HepG2 (cell line): ENCODE data around the gene NOL4L. TPM values are rescaled to one million over a fixed set of nuclear protein-coding genes. Genes with fewer than 3 reads are reported as not detected.

Experiments
- ATAC-seq: fragments of 200-7000 bp; cut with Tn5 transposase; 3 replicates; pipeline ENCODE4 v1.9.1; 2020; ENCODE audit warnings: mild to moderate bottlenecking, moderate library complexity
- BruUV-seq: library from RNA; stranded (reverse); fragments of 400-500 nt; replicated peaks from 2 replicates; lab custom pipeline; 2021; lab: Mats Ljungman, UMichigan
- CTCF ChIA-PET: fragments of 300-600 bp; formaldehyde crosslinking; extraction: SDS; loops from one replicate; lab custom pipeline; 2021; ENCODE audit warnings: low total read pairs, inconsistent platforms, low intra/inter-chr PET ratio; lab: Yijun Ruan, JAX
- POLR2A ChIA-PET: fragments of 350-600 bp; sonication (Branson Sonifier 250); formaldehyde crosslinking; loops from one replicate; lab custom pipeline; 2020; ENCODE audit warnings: antibody characterized with exemption, inconsistent platforms; lab: Yijun Ruan, JAX
- DNase-seq: peaks from one replicate; pipeline ENCODE4 v3.0.0-alpha.2; 2015; ENCODE audit warnings: low spot score
- FAIRE-seq: peaks from 3 replicates; lab custom pipeline; 2011; peaks lifted over from hg19 to GRCh38; lab: Jason Lieb, UNC
- H2AFZ ChIP-seq: one replicate; pipeline ENCODE4 v1.6.1; 2011; ENCODE audit warnings: low read length, inconsistent platforms
- H3K27ac ChIP-seq: fragments of 300-600 bp; 3 replicates; pipeline ENCODE4 v1.8.0; 2011; ENCODE audit warnings: mixed run types, mild to moderate bottlenecking, mixed read lengths, low read length, inconsistent platforms; ENCODE audit not compliant: insufficient read depth; ENCODE audit errors: extremely low read length
- H3K27me3 ChIP-seq, 2 experiments: fragments of 200-600 bp in 1 of 2; 2 replicates in 1 of 2; 3 replicates in 1 of 2; pipeline versions ENCODE4 v1.6.0 to v1.8.0; 2011; ENCODE audit warnings: low read length in 2 of 2, mild to moderate bottlenecking in 2 of 2, moderate library complexity in 2 of 2, inconsistent platforms in 1 of 2; ENCODE audit not compliant: insufficient read depth in 2 of 2, control insufficient read depth in 1 of 2
- H3K36me3 ChIP-seq, 2 experiments: fragments of 200-600 bp in 1 of 2; replicated peaks in 1 of 2; 2 replicates in 1 of 2; 3 replicates in 1 of 2; pipeline versions ENCODE4 v1.5.1 to v1.8.0; 2011; ENCODE audit warnings: low read length in 2 of 2, inconsistent platforms in 1 of 2; ENCODE audit not compliant: insufficient read depth in 2 of 2, control insufficient read depth in 1 of 2
- H3K4me1 ChIP-seq: 2 replicates; pipeline ENCODE4 v1.5.1; 2012; ENCODE audit warnings: low read length, inconsistent platforms; ENCODE audit not compliant: insufficient read depth
- H3K4me2 ChIP-seq: 2 replicates; pipeline ENCODE4 v1.6.0; 2011; ENCODE audit warnings: low read depth, low read length, inconsistent platforms
- H3K4me3 ChIP-seq, 3 experiments: fragments of 200-600 bp in 1 of 3; sonication (generic), shearing (Covaris generic) in 1 of 3; replicated peaks in 1 of 3; 2 replicates each; pipeline ENCODE4 v1.5.1; 2011 to 2016; ENCODE audit warnings: low read length in 3 of 3, inconsistent platforms in 2 of 3, low read depth in 2 of 3, mild to moderate bottlenecking in 2 of 3, control low read depth in 1 of 3, mixed read lengths in 1 of 3; ENCODE audit not compliant: insufficient read depth in 1 of 3
- H3K79me2 ChIP-seq: one replicate; pipeline ENCODE4 v1.6.1; 2011; ENCODE audit warnings: low read length, inconsistent platforms; ENCODE audit not compliant: insufficient read depth
- H3K9ac ChIP-seq: 2 replicates; pipeline ENCODE4 v1.6.0; 2011; ENCODE audit warnings: mild to moderate bottlenecking, low read depth, low read length, inconsistent platforms; ENCODE audit not compliant: insufficient read depth
- H3K9me3 ChIP-seq: 2 replicates; pipeline ENCODE4 v1.5.1; 2012; ENCODE audit warnings: mild to moderate bottlenecking, low read length
- H4K20me1 ChIP-seq: 2 replicates; pipeline ENCODE4 v1.6.0; 2011; ENCODE audit warnings: inconsistent platforms, mild to moderate bottlenecking, low read length, moderate library complexity; ENCODE audit not compliant: insufficient read depth
- ARID2 ChIP-seq: sonication (generic); formaldehyde crosslinking; IDR thresholded peaks from 2 replicates; pipeline ENCODE4 v1.8.1; 2022; ENCODE audit warnings: mild to moderate bottlenecking, missing genetic modification reagents, borderline replicate concordance
- CBX2 ChIP-seq, 2 experiments: fragments of 200-600 bp in 1 of 2; sonication (generic); formaldehyde crosslinking in 1 of 2; IDR thresholded peaks; 2 replicates each; pipeline versions ENCODE4 v1.7.0 to v1.8.1; 2018 to 2022; ENCODE audit warnings: low read depth in 2 of 2, low read length in 1 of 2, mild to moderate bottlenecking in 1 of 2, missing genetic modification reagents in 1 of 2
- ELF3 ChIP-seq: IDR thresholded peaks from 2 replicates; pipeline ENCODE4 v1.6.1; 2016; ENCODE audit warnings: missing genetic modification reagents, missing compliant biosample characterization
- HNRNPUL1 ChIP-seq: fragments of 200-400 bp; formaldehyde crosslinking; IDR thresholded peaks from 2 replicates; pipeline ENCODE4 v1.6.1; 2017; ENCODE audit warnings: low read depth, mild to moderate bottlenecking, low read length, moderate library complexity
- IRF2 ChIP-seq: IDR thresholded peaks from 2 replicates; pipeline ENCODE4 v1.6.1; 2018; ENCODE audit warnings: missing genetic modification reagents, missing compliant biosample characterization
- MTA1 ChIP-seq: sonication (generic); formaldehyde crosslinking; IDR thresholded peaks from 2 replicates; pipeline ENCODE4 v1.4.0; 2020; ENCODE audit warnings: missing genetic modification reagents, mild to moderate bottlenecking, borderline replicate concordance
- MYNN ChIP-seq: sonication (generic); formaldehyde crosslinking; IDR thresholded peaks from 2 replicates; pipeline ENCODE4 v1.4.0; 2020; ENCODE audit warnings: mild to moderate bottlenecking, low read depth, missing genetic modification reagents
- NFKBIZ ChIP-seq: IDR thresholded peaks from 2 replicates; pipeline ENCODE4 v1.6.1; 2018; ENCODE audit warnings: missing genetic modification reagents, missing compliant biosample characterization
- POGZ ChIP-seq: sonication (generic); formaldehyde crosslinking; IDR thresholded peaks from 2 replicates; pipeline ENCODE4 v1.4.0; 2020; ENCODE audit warnings: mild to moderate bottlenecking, missing genetic modification reagents
- PPARG ChIP-seq: conservative IDR thresholded peaks from 2 replicates; pipeline ENCODE4 v1.6.1; 2016; ENCODE audit warnings: missing biosample characterization, missing genetic modification reagents
- RXRB ChIP-seq: IDR thresholded peaks from 2 replicates; pipeline ENCODE4 v1.6.1; 2016; ENCODE audit warnings: borderline replicate concordance, missing genetic modification reagents, missing compliant biosample characterization
- SIN3A ChIP-seq: IDR thresholded peaks from 2 replicates; pipeline ENCODE4 v1.6.1; 2011; ENCODE audit warnings: low read depth, mild to moderate bottlenecking, control low read depth, low read length, borderline replicate concordance
- TAF1 ChIP-seq: sonication (generic); formaldehyde crosslinking; IDR thresholded peaks from 2 replicates; pipeline ENCODE4 v1.4.0; 2020; ENCODE audit warnings: missing genetic modification reagents
- U2AF2 ChIP-seq: fragments of 200-400 bp; formaldehyde crosslinking; IDR thresholded peaks from 2 replicates; pipeline ENCODE4 v1.6.1; 2017; ENCODE audit warnings: low read depth, mild to moderate bottlenecking, low read length
- ZBTB38 ChIP-seq: sonication (generic); formaldehyde crosslinking; IDR thresholded peaks from 2 replicates; pipeline ENCODE4 v1.5.1; 2020; ENCODE audit warnings: mild to moderate bottlenecking, missing genetic modification reagents
- ZBTB7B ChIP-seq: sonication (generic); formaldehyde crosslinking; IDR thresholded peaks from 2 replicates; pipeline ENCODE4 v1.4.0; 2020; ENCODE audit warnings: missing genetic modification reagents
- ZNF136 ChIP-seq: sonication (generic); formaldehyde crosslinking; IDR thresholded peaks from 2 replicates; pipeline ENCODE4 v1.8.1; 2022; ENCODE audit warnings: low read depth, mild to moderate bottlenecking, moderate library complexity, missing genetic modification reagents
- ZNF326 ChIP-seq: sonication (generic); formaldehyde crosslinking; IDR thresholded peaks from 2 replicates; pipeline ENCODE4 v1.4.0; 2020; ENCODE audit warnings: missing genetic modification reagents, borderline replicate concordance
- ZNF484 ChIP-seq: sonication (generic); formaldehyde crosslinking; IDR thresholded peaks from 2 replicates; pipeline ENCODE4 v1.5.1; 2020; ENCODE audit warnings: mild to moderate bottlenecking, low read depth, missing genetic modification reagents, borderline replicate concordance
- ZNF556 ChIP-seq: sonication (generic); formaldehyde crosslinking; IDR thresholded peaks from 2 replicates; pipeline ENCODE4 v1.4.0; 2020; ENCODE audit warnings: mild to moderate bottlenecking, missing genetic modification reagents, borderline replicate concordance
- ZNF674 ChIP-seq: sonication (generic); formaldehyde crosslinking; IDR thresholded peaks from 2 replicates; pipeline ENCODE4 v1.5.0; 2020; ENCODE audit warnings: low read depth, mild to moderate bottlenecking, missing genetic modification reagents
- ZNF777 ChIP-seq: sonication (generic); formaldehyde crosslinking; IDR thresholded peaks from 2 replicates; pipeline ENCODE4 v1.4.0; 2020; ENCODE audit warnings: missing genetic modification reagents
- WGBS: methylation state at CpG from one replicate; pipeline ENCODE4 v1.1.6; 2017; ENCODE audit warnings: low lambda C conversion rate; 5-methylcytosine and 5-hydroxymethylcytosine counted together
- in situ Hi-C: cut with HindIII; loops from 2 replicates; pipeline ENCODE4 v1.10.0; 2017; ENCODE audit warnings: low pct_unique_long_range_greater_than_20kb; ENCODE audit not compliant: extremely low pct_ligation_motif_present
- intact Hi-C: fragments of 100-400 bp; cut with micrococcal nuclease; formaldehyde crosslinking; loops from one replicate; pipeline ENCODE4 v1.10.0; 2022; ENCODE audit not compliant: unreplicated experiment
- polyA plus RNA-seq, 8 experiments: library from polyadenylated mRNA; depleted of rRNA in 3 of 8; stranded (reverse) in 7 of 8; unstranded in 1 of 8; fragments of >200 nt; fragmentation: Illumina TruSeq in 4 of 8; extraction: Trizol in 4 of 8; gene quantifications; 2 replicates each; pipeline versions ENCODE4 v1.2.1 to v1.2.3, GENCODE V29; 2011 to 2016; ENCODE audit warnings: low read depth in 4 of 8, missing spikeins in 1 of 8, mixed read lengths in 1 of 8; ENCODE audit not compliant: insufficient read depth in 1 of 8
- total RNA-seq, 5 experiments: library from RNA; depleted of rRNA; stranded (reverse); fragments of >200 nt; fragmentation: Illumina TruSeq; extraction: Trizol; gene quantifications; 2 replicates each; pipeline ENCODE4 v1.2.3, GENCODE V29; 2016; ENCODE audit warnings: low read depth in 1 of 5
- TF ChIP-seq, protein P1 (sequence below): sonication (generic); formaldehyde crosslinking; IDR thresholded peaks from 2 replicates; pipeline ENCODE4 v1.8.0; 2022; ENCODE audit warnings: missing genetic modification reagents, mild to moderate bottlenecking, borderline replicate concordance
- TF ChIP-seq, protein P2 (sequence below): sonication (generic); formaldehyde crosslinking; IDR thresholded peaks from 2 replicates; pipeline ENCODE4 v1.8.0; 2022; ENCODE audit warnings: missing genetic modification reagents, low read depth, mild to moderate bottlenecking, borderline replicate concordance
- TF ChIP-seq, protein P3 (sequence below): sonication (generic); formaldehyde crosslinking; IDR thresholded peaks from 2 replicates; pipeline ENCODE4 v1.4.0; 2020; ENCODE audit warnings: mild to moderate bottlenecking, missing genetic modification reagents

The NOL4L gene
- total and polyA plus RNA-seq, 2 of the 13 experiments (the other 11 are each of a cell fraction or from before 2014, with no cell fraction given) = 16.6 to 35.4 TPM

DNA sequence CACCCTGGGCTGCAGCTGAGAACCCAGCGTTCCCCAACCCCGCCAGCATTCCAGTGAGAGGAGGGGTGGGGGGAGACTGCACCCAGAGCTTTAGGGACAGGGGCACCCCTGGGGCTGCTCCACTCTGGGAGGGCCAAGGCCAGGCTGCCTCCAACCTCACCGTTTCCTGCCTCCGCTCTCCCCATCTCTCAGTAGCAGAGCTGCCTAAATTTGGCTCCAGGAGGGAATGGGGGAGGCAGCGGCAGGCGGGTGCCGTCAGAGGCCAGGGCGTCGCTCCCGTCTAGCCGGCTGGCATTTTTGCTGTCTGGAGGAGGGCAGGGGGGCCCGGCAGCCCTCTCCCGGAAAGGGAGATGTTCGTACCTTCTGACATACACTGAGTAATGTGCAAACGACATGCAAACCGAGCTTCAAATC lies 46.6 kb downstream of the NOL4L start:
- Histone ChIP-seq H3K27ac (peak overlapping the region; percentile 90), H3K27me3 (no peaks in the 10 kb centered on the region), H3K4me1 (peaks cover 87% of the 10 kb centered on the region), H2AFZ (no peak overlapping the region), H3K4me2 (peak overlapping the region; percentile 43), H4K20me1 (no peaks in the 10 kb centered on the region), H3K36me3 (no peaks in the 10 kb centered on the region), H3K79me2 (no peaks in the 10 kb centered on the region), H3K9me3 (no peaks in the 10 kb centered on the region), H3K9ac (peak overlapping the region; percentile 18; the same call in 1 of the 2 replicates), H3K4me3 (peak overlapping the region in 1 of 3 experiments; percentile 34; a peak in 1 of 6 replicates)
- peak; percentile 3 for ATAC-seq
- ChIA-PET POLR2A (interaction anchor here (0.6 to 10.7 kb wide), 11 partner anchors 10 to 127 kb away, joined by 3 to 197 read pairs (median 7); no protein-coding TSS in a partner anchor), CTCF (no interaction called here)
- DNase-seq = no peak
- 38% methylated on average over 16 of the region's 16 CpGs for WGBS
- no peak for FAIRE-seq
- intact Hi-C loops = no loop called here
- BruUV-seq = no TSS peak
- in situ Hi-C loops = no loop called here
- no peak for TF ChIP-seq ZNF556 (CRISPR knock-in tag)
- TF ChIP-seq ZNF136 (CRISPR knock-in tag) = no peak
- 0 out of 2 replicates have a peak, but pooled peaks have one; percentile 3 for TF ChIP-seq ELF3 (CRISPR knock-in tag)
- TF ChIP-seq SIN3A = 0 out of 2 replicates have a peak, but pooled peaks have one; percentile 10
- TF ChIP-seq, protein P1, sequence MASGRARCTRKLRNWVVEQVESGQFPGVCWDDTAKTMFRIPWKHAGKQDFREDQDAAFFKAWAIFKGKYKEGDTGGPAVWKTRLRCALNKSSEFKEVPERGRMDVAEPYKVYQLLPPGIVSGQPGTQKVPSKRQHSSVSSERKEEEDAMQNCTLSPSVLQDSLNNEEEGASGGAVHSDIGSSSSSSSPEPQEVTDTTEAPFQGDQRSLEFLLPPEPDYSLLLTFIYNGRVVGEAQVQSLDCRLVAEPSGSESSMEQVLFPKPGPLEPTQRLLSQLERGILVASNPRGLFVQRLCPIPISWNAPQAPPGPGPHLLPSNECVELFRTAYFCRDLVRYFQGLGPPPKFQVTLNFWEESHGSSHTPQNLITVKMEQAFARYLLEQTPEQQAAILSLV (CRISPR knock-in tag) = no peak
- TF ChIP-seq MTA1 (CRISPR knock-in tag) = no peak
- no peak for TF ChIP-seq NFKBIZ
- TF ChIP-seq ZNF326 (CRISPR knock-in tag) = no peak
- no peak for TF ChIP-seq IRF2 (CRISPR knock-in tag)
- TF ChIP-seq TAF1 = no peak
- TF ChIP-seq POGZ = peak; percentile 32; the same call in 1 of the 2 replicates
- peak; percentile 11; the same call in 1 of the 2 replicates for TF ChIP-seq ZBTB38 (CRISPR knock-in tag)
- no peak for TF ChIP-seq MYNN
- 0 out of 2 replicates have a peak, but pooled peaks have one; percentile 43 for TF ChIP-seq ZNF484 (CRISPR knock-in tag)
- TF ChIP-seq, protein P2, sequence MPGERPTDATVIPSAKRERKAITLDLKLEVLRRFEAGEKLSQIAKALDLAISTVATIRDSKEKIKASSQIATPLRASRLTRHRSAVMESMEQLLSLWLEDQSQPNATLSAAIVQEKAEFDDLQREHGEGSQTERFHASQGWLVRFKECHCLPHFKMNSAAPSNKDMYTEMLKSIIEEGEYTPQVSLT (CRISPR knock-in tag) = no peak
- TF ChIP-seq ZNF777 = 0 out of 2 replicates have a peak, but pooled peaks have one; percentile 48
- TF ChIP-seq ZNF674 (CRISPR knock-in tag) = no peak
- no peak for TF ChIP-seq U2AF2
- TF ChIP-seq, protein P3, sequence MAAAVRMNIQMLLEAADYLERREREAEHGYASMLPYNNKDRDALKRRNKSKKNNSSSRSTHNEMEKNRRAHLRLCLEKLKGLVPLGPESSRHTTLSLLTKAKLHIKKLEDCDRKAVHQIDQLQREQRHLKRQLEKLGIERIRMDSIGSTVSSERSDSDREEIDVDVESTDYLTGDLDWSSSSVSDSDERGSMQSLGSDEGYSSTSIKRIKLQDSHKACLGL (CRISPR knock-in tag) = peak; percentile 61; the same call in 1 of the 2 replicates
- no peak for TF ChIP-seq CBX2 (IDR thresholded peaks at IDR 0.05; ENCODE audit: low read depth, low read length)
- no peak for TF ChIP-seq CBX2 (CRISPR knock-in tag; IDR thresholded peaks at IDR 0.05; ENCODE audit: low read depth)
- peak; percentile 37 for TF ChIP-seq RXRB
- TF ChIP-seq ARID2 (CRISPR knock-in tag) = no peak
- TF ChIP-seq ZBTB7B (CRISPR knock-in tag) = no peak
- no peak for TF ChIP-seq HNRNPUL1
- TF ChIP-seq PPARG = peak; percentile 4; the same call in 1 of the 2 replicates
